COLO668 (cell line): ENCODE data around the gene INPP5A.

Experiments used
- DNase-seq: peaks from one replicate; lab custom pipeline; 2025; ENCODE audit not compliant: unreplicated experiment; lab: John Stamatoyannopoulos, UW

The INPP5A gene

DNA sequence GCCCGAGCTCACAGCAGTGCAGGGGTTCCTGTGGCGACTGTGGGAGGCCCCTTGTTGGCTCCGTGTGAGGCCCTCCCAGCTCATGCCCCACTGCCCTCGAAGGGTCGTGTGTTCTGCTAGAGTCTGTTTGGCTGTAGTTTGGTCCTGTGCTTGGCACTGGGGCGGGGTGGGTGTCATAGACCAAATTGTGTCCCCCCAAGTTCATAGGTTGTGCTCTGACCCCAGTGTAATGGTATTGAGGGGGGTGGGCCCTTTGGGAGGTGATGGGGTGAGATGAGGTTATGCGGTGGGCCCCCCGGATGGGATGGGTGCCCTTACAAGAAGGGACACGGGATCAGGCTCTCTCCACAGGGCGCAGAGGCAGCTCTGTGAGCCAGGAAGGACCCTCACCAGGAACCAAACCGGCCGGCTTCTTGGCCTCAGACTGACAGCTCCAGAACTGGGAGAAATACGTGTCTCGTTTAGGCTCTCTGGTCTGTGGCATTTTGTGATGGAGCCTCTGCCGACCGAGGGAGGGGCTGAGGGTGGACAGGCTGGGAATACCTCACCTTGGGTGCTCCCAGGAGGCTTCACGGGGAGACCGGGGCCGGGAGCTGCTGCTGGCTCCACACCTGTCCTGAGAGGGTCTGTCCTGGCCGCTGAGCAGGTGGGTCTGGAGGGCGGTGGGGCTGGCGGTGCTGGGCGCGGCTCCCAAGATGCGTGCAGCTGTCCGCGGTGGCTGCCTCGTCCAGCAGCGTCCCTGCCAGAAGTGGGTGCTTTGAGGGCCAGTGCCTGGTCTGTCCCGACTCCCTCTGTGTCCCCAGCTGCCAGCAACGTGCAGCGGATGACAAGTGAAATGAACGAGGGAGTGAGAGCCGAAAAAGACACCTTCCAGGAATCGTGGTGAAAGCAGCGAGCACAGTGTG is 89.4 kb downstream of the INPP5A start:
- peak; percentile 27 for DNase-seq

DNA sequence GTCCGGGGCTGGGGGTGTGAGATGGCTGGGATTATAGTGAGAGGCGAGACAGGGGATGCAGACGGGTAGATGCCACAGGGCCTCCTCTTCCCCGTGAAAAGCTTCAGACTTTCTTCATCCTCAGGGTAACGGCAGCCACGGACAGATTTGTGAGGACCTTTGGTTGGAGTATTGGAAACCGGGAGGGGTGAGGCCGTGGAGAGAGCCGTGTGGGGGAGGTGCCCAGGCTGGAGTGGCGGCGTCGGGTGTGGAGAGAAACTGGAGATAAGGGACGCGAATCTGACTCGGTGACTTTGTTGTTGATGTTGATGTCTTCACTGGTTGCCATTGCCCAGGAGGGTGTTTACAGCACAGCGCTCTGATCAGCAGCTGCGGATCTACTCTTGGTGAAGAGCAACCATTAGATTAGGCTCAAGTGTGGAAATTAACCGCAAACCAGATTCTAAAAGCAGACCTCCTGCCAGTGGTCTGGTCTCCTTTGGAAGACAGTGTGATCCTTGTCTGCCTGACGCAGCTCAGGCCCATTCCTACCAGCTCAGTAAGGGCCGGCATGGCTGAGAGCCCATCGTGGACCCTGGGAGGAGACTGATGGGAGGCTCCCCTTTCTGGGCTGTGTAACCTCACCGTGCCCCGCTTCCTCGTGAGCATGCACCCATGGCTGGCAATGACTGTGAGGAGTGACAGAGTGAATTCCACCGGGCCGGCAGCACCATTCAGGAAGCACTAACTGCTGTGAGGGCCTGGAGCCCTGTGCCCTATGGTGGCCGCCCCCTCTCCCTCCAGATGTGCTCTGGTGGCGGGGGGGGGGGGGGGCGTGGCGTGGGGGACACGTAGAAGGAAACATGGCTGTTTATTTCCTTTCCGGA is 90.3 kb downstream of the INPP5A start:
- DNase-seq: peak; percentile 18

GRCh38 chr10:132628966-132629900 is 91.6 kb downstream of the INPP5A start:
- no peak for DNase-seq

GRCh38 chr10:132630156-132630555 is 92.6 kb downstream of the INPP5A start:
- no peak for DNase-seq

DNA sequence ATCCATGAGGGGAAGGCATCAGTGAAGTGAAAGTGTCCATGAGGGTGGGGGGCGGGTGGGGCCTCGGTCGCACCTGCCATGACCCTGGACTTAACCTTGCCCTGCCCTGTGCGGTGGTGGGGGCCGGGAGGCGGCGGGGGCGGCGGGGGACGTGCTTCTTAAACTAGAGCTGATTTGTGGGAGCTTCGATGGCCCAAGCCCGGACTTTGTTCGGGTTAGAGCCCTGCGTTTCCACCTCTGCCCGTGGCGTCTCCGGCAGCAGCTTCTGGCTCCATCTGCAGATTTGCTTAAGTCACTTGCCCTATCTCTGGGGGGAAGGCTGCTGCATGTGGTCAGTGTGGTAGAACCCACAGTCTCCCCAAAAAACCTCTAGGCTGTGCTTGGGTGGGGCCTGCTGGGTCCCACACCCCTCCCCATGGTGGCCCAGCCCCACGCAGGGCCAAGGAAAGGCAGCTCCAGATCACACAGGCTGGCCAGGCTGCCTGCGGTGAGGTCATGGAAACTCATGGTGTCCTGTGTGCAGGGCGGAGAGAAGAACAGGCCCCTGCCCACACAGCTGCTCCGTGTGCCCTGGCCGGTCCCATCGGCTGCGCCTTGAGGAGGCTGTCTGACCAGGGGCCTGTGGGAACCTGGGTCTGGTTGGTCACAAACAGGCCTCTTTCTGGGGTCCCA is 93.2 kb downstream of the INPP5A start:
- DNase-seq: no peak

DNA sequence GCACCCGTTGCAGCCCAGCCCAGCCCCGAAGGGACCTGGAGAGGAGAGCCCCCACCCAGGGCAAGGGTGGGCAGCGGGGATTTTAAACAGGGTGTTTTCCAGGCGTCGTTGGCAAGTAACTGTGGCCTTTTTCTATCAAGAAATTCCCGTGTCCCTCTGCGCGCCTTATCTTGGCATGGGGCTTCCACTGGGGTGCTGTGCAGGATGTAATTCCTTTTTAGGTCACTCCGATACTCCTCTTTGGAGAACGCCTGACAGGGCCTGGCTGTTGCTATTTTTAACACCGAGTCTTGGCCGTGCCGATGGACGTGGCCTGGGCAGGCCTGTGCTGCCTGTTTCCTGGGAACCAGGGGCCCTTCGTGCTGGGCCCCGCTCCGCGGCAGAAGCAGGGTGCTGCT is 93.8 kb downstream of the INPP5A start:
- DNase-seq: no peak

DNA sequence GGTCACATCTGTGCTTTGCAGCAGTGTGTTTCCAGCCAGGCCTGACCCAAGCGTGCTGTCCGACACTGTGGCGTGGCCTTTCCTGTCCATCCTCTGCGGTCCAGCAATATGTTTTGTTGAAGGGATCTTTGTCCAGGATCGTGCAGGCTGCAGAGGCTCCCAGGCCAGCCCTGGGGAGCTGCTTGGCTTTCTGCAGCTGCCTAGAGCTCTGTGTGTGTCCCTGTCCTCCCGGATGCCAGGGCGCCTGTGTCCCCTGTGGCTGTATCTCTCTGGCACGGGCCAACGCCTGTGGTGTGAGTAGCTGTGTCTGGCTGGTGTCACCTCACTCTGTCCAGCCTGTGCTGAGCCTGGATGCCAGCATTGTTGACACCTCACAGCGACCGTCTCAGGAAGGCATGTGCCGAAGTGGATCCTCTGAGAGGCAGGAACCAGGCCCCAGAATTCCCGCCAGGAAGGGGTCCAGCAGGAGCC is 94.5 kb downstream of the INPP5A start:
- no peak for DNase-seq

GRCh38 chr10:132632851-132633684 is 95.5 kb downstream of the INPP5A start:
- DNase-seq: no peak

- no peak for DNase-seq
These were observed 96.8 kb downstream of the INPP5A start for GRCh38 chr10:132634241-132634946.

- DNase-seq: no peak
These were observed 97.3 kb downstream of the INPP5A start for GRCh38 chr10:132634947-132635271.

GRCh38 chr10:132636358-132636757 is 98.8 kb downstream of the INPP5A start:
- DNase-seq: no peak

- DNase-seq: peak; percentile 3
These were observed 100.0 kb downstream of the INPP5A start for GRCh38 chr10:132637477-132638129.

- no peak for DNase-seq
These were observed 100.5 kb downstream of the INPP5A start for GRCh38 chr10:132638130-132638515.

- DNase-seq: no peak
These were observed 101.9 kb downstream of the INPP5A start for GRCh38 chr10:132639470-132639869.

GRCh38 chr10:132640326-132641125 is 102.9 kb downstream of the INPP5A start:
- no peak for DNase-seq

- DNase-seq: no peak
These were observed 103.8 kb downstream of the INPP5A start for GRCh38 chr10:132641401-132641800.

GRCh38 chr10:132641966-132642731 is 104.6 kb downstream of the INPP5A start:
- no peak for DNase-seq
